ENCODE data around the gene KLF13.

Gene KLF13

DNA sequence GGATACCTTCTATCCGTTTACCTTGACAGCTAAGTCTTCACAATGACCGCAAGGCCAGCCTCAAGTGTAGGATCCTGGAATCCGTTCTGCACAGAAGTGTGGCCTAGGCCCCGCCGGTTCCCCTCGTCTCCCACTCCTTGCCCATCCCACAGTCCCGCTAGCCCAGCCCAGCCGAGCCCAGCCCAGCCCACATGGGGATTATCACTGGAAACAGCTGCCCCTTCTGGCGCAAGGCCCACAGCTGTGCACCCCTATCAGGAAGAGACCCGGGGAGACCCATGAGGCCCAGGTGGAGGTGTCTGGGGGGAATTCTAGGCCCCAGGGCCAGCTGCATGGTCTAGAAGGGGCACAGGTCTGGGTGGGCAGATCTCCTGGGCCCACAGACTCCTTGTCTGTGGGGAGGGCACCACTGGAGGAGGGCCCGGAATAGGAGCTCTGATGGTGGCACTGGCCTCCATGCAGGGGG is 27.9 kb upstream of the KLF13 start:
- in situ Hi-C loops (cut with HindIII; ENCODE audit: low sequenced_read_pairs) = no loop called here

DNA sequence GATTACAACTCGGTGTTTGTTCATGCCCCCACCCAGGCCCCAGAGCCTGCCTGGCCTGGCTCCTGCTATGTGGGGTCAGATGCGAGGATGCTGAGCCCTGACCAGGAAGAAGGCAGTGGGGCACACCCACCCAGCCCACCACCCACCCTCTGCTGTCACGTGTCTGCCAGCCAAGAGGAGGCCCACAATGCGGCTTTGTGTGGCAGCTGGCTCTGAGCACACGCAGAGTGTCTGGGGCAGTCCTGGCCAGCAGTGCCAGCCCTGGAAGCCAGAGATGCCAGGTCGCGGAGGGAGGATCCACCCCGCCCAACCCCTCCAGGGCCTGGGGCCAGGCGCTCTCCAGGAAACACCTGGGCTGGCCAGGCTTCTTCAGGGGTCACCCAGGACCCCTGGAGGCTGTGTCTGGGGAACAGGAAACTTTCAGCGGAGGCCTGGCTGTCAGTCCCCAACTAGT is 26.4 kb upstream of the KLF13 start:
- in situ Hi-C loops (cut with HindIII; ENCODE audit: low sequenced_read_pairs) = no loop called here

- in situ Hi-C loops (cut with HindIII; ENCODE audit: low sequenced_read_pairs) = no loop called here
These were observed 25.5 kb upstream of the KLF13 start for GRCh38 chr15:31300981-31301672.

GRCh38 chr15:31301673-31301990 is 25.0 kb upstream of the KLF13 start:
- in situ Hi-C loops (cut with HindIII; ENCODE audit: low sequenced_read_pairs) = no loop called here

GRCh38 chr15:31302029-31302657 is 24.5 kb upstream of the KLF13 start:
- in situ Hi-C loops (cut with HindIII; ENCODE audit: low sequenced_read_pairs) = no loop called here

GRCh38 chr15:31302778-31303725 is 23.6 kb upstream of the KLF13 start:
- in situ Hi-C loops (cut with HindIII; ENCODE audit: low sequenced_read_pairs) = no loop called here

GRCh38 chr15:31303726-31304648 is 22.6 kb upstream of the KLF13 start:
- in situ Hi-C loops (cut with HindIII; ENCODE audit: low sequenced_read_pairs) = no loop called here

GRCh38 chr15:31304751-31305365 is 21.8 kb upstream of the KLF13 start:
- in situ Hi-C loops (cut with HindIII; ENCODE audit: low sequenced_read_pairs) = no loop called here

GRCh38 chr15:31305375-31305774 is 21.3 kb upstream of the KLF13 start:
- in situ Hi-C loops (cut with HindIII; ENCODE audit: low sequenced_read_pairs) = no loop called here

DNA sequence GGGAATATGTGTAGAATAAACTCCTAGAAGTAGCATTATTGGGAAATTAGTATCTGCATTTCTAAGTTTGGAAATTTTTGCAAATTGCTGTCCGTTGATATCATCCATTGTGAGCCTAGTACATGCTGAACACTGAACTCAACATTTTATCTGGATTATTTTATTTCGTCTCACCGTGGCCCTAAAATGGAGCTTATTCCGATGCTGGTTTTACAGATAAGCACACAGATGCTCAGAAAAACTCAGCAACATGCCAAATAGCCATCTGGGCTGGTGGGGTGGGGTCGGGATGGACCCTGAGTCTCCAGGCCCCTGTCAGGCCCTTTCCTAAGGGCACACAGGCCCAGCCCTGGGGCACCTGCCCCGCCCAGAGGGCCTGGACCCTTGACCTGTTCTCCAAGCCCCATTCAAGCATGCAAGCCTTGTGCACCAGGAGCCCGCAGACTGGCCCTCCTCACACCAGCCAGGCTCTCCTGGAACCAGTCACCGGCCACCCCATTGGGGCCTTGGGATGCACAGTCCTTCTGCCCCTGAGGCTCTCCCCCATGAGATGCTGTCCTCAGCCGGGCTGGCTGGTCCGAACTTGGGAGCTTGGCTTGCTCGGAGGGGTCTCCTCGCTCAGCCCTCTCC is 20.7 kb upstream of the KLF13 start:
- in situ Hi-C loops (cut with HindIII; ENCODE audit: low sequenced_read_pairs) = no loop called here

DNA sequence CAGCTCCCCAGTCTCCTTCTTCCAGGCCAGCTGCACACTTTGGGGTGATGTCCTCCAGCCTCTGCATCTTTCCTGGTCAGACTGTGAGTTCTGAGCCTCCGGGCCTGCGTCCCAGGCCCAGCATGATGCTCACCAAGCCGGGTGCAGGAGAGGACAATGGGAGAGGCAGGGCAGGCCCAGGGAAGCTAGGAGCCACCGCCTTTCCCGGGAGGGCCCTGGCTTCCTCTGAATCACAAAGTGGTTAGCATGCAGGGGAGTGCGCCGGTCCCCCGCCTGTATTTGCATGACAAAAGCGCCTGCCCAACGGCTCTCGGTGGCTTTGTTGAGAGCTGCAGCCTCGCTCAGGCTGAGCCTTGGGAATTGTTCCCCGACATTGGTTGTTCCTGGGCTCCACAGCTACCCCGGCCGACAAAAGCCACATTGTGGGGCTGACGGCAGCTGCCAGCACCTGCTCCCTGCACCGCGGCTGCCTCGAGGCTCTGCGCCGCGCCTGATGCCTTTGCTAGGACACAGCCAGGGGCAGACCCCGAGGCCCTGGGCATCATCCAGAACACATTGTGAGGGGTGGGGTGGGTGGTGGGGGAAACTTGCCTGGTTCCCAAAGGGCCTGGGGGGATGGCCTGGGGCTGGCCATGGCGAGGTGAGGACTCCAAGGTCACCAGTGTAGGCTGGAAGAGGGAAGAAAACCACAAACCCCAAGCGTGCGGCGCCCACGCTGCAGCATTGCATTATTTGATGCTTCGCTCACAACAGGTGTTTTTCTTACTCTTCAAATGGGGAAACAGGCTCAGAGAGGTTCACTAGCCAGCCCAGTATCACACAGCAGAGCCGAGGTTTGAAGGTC is 20.0 kb upstream of the KLF13 start:
- in situ Hi-C loops (cut with HindIII; ENCODE audit: low sequenced_read_pairs) = no loop called here

DNA sequence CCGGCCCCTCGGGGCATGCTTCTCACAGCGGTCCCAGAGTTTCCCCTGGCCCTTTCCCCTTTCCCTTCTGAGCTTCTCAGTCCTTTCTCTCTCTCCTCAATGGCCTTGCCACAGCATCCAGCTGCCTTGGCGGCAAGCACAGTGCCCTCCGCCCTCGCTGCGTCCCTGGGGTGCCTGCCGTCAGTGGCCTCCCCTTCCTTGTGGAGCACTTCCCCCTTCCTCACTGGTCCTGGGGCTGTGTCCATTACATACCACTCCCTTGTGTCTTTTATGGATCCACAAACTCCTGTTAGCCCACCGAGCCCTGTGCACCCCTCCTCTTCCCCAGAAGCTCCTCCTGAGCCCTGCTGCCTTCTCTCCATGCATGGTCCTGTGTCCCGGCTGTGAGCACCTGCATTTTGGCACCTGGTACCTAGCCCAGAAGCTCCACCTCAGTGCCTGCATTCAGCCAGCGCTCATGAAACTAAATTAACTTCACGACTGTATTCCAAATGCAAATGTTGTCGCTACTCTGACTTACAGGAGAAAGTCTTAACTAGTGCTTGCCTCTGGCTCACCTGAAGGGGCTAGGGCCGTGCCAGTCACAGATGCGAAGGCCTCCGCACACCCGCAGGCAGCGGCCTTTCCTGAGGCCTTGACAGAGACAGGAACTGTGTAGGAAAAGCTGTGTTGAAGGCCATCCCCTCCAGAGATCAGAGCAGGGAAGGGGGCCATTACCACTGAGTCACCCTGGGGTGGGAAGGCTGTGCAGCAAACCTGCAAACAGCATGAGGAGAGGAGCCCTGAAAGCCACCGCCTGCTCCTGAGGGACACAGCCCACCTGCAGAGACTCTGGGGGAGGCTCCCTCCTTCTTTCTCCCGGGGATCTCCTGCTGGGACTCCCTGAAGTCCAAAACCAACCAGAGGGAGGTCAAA is 19.1 kb upstream of the KLF13 start:
- in situ Hi-C loops (cut with HindIII; ENCODE audit: low sequenced_read_pairs) = no loop called here

DNA sequence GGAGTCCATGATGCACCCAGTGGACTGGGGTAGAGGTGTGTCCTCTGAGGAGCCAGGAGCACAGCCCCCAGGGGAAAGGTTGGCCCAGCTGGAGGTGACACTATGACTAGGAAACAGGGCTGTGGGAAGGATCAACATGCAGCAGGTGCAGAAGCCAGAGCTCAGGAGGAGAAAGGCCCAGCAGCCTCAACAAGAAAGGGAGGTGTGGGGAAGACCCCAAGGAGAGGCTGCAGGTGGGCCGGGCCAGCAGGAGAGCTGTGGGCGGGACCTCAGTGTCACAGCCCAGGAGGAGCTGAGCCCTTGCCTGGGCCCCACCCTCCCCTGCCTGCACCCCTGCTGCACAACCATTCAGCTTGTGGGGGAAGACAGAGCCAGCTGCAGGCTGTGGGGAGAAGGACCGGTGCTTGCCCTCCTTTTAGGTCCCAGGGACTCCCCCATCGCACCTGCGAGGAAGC is 18.4 kb upstream of the KLF13 start:
- in situ Hi-C loops (cut with HindIII; ENCODE audit: low sequenced_read_pairs) = no loop called here

GRCh38 chr15:31309893-31310606 is 16.6 kb upstream of the KLF13 start:
- in situ Hi-C loops (cut with HindIII; ENCODE audit: low sequenced_read_pairs) = loop anchor here (5.0 to 10.0 kb wide), 2 partner anchors 95 to 167 kb away; no protein-coding TSS in a partner anchor

GRCh38 chr15:31311735-31312619 is 14.7 kb upstream of the KLF13 start:
- in situ Hi-C loops (cut with HindIII; ENCODE audit: low sequenced_read_pairs) = loop anchor here (5.0 to 10.0 kb wide), 2 partner anchors 97 to 165 kb away; no protein-coding TSS in a partner anchor

DNA sequence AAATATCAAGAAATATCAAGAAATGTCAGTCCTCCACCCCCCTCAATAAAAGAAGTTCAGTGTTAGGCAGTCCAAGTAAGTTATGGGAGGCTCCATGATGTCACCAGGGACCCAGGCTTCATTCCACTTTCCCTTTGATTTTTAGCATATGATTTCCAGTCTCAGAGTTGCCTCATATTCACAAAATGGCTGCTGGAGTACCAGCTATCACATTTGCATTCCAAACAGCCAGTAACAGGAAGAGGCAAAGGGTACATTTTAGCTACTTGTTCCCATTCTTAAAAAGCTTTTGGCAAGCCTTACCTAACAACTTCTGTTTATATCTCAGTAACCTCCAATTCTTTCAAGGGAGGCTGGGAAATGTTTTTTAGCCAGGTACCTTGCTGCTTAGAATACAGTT is 13.4 kb upstream of the KLF13 start:
- in situ Hi-C loops (cut with HindIII; ENCODE audit: low sequenced_read_pairs) = loop anchor here (5.0 to 10.0 kb wide), 2 partner anchors 98 to 164 kb away; no protein-coding TSS in a partner anchor
